HG03457 (cell line): ENCODE measurements around the gene SPTY2D1.
A peak's percentile ranks its signal among the peaks of the same experiment; 100 is the strongest.
"Not testable (repeated sequence)": the region's sequence is repeated elsewhere in the genome, so short reads cannot be mapped to it uniquely, and the experiment has no call there.

Source experiments
- ATAC-seq: cut with Tn5 transposase; IDR thresholded peaks from one replicate; pipeline ENCODE4 v1.9.1; 2021; ENCODE audit warnings: moderate number of reproducible peaks; ENCODE audit not compliant: unreplicated experiment

The SPTY2D1 gene

DNA sequence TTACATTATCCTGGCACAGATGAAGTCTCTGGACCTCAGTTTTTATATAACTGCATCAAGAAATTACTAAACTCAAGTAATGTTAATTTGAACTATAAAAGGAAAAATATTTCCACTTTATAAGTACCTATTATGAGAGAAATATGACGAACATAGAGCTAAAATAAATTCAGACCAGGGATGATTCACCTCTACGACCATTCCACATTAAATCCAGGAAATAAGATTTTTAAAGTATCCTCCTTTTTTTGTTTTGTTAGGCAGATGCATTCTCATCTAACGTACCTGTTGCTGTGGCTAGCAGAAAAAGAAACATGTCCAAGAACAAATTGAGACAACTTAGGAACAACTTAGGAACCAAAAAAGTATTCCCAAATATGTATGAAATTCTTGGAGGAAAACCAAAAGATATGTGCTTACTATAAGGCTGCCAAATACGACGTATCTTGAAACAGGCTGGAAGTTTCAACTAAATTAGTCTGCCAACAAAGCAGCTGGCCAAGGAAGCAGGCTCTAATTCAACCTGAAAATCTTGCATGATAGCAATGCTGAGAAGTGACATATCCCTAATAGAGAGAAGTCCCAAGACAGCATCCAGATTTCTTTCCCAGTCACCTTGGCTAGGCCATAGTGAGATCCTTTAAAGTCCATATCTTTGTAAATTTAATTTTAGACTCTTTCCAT, 15.7 kb downstream of the SPTY2D1 start:
- ATAC-seq = no peak

DNA sequence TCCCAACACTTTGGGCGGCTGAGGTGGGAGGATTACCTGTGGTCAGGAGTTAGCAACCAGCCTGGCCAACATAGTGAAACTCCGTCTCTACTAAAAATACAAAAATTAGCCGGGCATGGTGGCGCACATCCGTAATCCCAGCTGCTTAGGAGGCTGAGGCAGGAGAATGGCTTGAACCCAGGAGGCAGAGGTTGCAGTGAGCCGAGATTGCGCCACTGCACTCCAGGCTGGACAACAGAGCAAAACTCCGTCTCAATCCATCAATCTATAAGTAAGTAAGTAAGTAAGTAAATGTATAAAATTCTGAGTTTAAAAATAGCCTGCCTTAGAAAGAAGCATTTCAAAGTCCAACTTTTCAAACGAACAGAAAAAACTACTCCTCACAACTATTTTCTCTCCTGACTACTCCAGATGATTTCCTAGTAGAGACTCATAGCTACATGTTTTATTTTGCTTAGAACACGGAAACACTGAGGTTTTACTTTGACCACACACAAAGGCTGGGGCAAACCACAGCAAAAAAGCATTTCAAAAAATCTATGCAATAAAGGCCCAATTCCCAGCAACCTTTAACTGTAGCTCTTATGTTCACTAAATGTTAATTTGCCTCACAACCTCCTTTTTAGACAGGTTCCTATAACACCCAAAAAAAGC, 16.3 kb downstream of the SPTY2D1 start:
- ATAC-seq = no peak

DNA sequence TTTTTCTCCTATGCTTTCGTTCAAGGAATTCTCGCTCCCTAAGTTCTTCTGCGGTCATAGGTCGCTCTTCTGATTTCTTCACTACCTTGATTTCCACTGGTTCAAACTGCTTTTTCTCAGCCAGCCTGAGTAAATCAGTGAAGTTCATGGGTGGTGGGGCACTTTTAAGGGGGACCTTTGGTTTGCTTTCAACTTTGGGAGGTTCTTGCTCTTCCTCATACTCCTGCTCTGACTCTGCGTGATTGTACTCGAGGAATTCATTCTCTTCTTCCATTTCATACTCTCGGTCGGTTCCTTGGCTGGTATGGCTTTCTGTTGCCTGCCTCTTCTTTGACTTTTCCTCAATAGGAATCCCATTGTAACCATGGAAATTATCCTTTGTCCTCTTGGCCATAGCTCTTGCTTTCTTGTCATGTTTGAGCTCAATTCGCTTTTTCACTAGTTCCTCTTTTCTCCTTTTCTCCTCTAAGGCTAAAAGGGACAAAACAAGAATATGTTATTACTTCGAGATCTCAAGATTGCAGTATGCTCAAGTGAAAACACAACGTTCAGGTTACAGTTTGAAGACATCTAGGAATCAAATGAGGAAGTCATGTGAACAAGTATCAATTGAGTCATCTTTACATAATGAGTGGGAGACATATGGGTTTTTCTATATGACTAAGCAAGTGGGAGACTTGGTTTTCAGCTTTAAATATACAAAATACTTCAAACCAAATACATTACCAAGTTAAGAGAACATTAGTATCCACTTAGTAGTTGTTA, 18.3 kb downstream of the SPTY2D1 start:
- peak; percentile 81 for ATAC-seq

DNA sequence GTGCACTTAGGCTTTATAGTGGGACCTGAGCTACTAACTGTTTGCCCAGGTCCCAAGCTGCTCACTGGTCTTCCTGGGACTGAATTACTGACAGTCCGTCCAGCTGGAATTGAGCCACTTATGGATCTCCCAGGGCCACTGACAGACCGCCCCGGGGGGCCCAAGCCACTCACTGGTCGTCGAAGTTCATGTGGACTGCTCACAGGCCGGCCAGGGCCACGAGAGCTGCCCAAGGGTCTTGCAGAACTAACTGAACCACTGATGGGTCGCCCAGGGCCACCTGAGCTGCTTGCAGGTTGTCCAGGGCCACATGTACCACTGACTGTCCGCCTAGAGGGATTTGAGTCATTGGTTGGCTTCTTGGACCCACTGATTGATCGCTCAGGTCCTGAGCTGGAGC, 19.5 kb downstream of the SPTY2D1 start:
- ATAC-seq = no peak

DNA sequence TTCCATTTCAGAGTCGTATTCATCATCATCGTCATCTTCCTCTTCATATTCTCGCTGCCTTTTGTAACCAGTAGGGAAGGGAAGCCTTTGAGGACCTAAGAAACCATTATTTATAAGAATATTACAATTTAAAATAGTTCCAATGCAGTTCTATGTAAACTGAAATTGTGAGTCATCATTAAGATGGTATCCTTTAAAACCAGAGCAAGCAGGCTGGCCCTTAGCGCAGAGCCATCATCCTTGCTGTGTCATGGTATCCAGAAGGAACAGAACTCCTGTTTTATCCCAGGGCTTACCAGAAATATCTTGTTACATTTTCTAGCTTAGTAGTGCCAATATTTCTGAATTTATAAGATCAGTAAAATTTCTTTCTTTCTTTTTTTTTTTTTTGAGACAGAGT, 21.7 kb downstream of the SPTY2D1 start:
- no peak for ATAC-seq

DNA sequence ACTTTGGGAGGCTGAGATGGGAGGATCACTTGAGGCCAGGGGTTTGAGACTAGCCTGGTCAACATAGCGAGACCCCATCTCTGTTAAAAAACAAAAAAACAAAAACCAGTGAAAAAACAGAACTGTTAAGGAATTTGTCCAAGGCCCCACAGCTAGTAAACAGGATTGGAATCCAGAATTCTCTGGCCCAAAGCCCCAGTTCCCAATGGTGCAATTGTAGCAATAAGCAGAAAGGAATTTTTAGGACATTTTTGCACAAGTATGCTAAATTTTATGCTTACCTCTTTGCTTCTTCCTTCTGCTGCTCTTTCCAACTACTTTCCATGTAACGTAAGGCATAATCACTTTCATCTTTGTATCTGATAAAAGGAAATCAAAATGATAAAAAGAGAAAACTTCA, 22.9 kb downstream of the SPTY2D1 start:
- no peak for ATAC-seq

DNA sequence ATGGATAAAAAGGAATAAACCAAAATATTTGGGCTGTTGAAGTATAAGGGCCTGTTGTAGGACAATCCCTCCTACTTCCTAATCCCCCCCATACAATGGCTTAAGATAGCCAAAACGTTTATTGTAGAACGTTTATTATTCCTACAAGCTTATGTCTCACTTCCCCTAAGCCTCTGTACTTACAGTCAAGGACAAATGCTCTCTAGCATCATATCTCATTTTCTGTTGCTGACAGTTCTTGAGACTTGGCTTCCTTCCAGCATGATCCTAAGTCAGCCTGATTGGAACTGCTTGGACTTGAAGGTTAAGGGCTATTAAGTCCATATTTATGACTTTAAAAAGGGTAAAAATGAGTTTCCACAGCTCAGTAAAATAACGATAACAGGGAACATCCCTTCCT, 25.8 kb downstream of the SPTY2D1 start:
- no peak for ATAC-seq

DNA sequence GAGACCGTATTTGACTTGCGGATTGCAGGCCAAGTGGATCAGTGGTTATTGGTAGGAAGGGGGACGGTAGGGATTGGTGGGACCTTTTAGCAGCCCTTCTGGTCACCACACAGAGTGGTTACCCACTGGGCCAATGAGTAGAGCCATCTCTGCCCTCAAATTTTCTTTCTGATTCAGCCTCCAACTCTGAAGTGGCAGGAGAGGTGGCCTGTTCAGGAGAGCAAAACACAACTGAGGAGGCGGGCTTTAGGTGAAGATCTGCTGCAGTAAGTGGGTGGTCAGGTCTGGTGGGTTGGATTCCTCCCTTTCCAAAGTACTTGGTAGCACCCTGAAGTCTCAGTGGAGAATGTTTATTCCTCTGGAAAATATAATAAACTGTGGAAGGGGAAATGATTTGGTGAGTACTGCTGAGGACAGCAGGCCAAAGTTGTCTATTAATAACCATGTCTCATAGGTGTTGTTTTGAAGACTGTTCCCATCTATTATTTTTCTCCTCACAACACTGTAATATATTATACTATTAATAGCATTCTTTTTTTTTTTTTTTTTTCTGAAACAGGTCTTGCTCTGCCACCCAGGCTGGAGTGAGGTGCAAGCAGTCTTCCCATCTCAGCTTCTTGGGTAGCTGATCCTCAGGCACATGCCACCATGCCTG, 33.1 kb downstream of the SPTY2D1 start:
- ATAC-seq = no peak

DNA sequence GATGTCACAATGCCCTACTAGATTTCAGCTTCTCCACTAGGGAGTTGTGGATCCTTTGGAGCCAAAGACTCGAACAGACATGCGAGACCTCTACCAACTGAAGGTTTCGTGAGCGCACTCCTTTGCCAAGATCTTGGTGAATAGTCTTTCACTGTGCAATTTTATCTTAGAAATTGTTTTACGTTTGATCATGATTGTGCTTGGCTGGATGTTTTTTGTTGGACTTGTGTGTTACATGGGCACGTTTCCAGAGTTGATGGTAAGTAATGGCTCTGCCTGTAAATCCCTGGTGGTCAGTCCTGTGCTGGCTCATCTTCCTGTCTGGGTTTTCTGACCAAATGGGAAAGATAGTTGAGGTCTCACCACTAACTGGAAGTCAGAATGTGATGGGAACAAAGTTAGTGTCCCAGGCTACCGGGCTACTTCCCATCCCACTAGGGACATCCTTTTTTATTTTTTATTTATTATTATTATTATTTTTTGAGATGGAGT, 34.4 kb downstream of the SPTY2D1 start, which contains the start of gene MISFA:
Gene MISFA (plus strand): TSS at position 51 of the 492 bp plus-strand sequence. CDS start 140 bp downstream, at position 191.
- no peak for ATAC-seq

DNA sequence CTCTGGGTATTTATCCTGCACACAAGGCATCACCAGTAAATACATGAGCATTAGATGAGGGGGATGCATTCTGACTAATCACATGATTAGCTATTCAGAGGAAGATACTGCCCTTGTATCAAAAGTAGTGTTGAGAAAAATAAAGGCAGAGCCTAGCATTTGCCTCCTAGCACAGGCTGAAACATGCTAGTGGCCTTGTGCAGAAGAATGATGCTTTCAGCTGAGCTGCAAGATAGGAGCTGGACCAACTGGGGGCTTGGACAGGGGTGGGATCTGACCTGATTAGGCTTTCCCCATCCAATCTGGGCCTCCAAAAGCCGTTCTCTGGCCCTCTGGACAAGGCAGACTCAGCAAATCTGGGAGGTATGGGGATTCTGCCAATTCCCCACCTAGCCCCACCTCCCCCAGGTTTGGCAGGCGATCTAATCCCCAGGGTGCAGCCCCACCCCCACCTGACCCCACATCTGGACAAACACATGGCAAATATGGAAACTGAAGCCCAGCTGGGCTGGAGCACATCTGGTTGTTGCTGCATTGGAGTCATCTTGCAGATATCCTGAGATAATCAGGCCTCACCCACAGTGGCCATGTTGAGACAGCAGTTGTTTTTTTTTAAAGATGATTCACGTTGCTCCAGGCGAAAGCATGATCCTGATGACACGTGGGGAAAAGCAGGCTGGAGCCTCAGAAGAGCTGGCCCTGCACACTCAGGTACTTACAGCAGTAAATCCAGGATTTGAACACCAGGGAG, 39.0 kb downstream of the SPTY2D1 start:
- no peak for ATAC-seq

DNA sequence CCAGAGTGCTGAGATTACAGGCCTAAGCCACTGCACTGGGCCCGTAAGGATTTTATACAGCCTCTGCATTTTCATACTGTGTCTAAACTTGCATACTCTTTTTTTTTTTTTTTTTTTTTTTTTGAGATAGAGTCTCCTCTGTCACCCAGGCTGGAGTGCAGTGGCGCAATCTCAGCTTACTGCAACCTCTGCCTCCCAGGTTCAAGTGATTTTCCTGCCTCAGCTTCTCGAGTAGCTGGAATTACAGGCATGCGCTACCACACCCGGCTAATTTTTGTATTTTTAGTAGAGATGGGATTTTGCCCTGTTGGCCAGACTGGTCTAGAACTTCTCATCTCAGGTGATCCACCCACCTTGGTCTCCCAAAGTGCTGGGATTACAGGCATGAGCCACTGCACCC, 40.1 kb downstream of the SPTY2D1 start:
- ATAC-seq = not testable (repeated sequence)

DNA sequence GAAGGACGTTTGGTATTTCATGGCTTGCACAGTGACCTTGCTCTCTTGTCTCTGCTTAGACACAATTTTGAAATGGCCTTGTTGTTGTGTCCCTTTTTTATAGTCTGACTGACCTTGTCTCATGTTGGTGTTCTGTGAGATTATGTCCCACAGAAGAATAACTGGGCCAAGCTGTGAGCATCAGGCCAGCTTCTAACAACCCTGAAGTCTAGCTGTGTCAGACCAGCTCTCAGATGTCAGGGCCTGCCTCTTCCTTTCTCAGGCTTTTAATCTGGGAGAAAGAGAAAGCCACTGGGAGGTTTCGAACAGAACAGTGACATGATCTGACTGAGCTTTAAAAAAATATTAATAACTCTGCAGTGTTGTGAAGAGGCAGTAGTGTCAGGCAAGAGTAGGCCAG, 43.6 kb downstream of the SPTY2D1 start:
- ATAC-seq = no peak

DNA sequence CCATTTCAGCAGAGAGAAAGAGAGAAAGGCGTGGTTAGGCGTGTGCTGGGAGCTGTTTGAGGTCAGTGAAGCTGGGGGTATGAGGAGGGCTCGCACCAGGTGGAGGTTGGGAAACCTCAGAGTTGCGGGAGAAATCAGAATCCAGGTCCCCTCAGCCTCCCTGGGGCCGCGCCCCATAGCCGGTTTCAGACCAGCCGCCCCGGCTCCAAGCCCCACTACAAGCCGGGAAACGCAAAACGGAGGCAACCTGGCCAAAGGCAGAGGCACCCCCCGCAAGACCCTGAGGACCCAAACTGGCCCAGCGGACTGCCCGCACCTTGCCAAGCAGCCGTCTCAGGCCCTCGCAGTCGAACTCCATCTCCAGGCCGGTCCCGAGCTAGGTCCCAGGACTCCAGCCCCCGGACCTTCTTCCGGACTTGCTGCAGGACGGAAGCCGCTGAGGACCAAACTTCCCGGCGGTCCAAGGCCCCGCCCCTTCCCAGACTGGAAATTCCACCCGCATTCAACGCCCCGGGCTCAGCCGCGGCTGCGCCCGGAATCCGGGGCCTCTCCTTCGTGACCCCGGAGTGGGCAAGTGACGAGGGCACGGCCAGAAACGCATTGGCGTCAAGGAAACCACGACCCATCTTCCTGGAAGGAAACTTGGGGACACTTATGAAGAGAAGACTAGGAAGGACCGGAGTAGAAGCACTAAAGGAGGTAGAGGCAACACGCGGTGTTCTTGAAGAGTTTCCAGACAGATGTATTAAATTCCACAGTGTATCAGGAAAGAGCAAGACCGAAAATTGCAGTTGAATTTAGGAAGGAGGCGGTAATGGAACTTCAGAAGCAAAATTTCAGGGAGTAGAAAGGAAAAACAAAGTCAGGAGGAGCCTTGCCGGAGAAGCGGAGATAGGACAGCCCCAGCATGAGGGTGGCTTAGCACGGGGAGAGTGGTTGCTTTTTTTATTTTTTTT, 45.6 kb downstream of the SPTY2D1 start, which contains the start of gene UEVLD:
Gene UEVLD (minus strand): TSS at position 438 of the 956 bp plus-strand sequence. CDS start 80 bp downstream, at position 358.
- ATAC-seq = peak; percentile 56

DNA sequence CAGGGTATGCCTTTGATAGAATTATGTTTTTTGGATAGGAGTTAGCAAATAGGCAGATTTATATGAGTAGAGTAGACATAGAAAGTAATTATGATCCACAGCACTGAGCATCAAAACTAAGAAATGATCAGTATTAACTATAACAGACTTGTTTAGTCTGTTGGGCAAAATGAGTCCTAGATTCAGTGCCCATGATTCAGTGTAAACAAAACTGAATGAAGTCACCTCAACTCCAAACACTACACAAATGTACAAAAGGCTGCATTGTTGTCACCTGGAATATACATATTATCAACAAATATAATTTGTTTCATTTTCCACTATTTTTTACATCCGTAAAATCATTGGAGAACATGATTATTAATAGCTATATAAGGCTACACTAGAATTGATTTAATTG, 52.3 kb downstream of the SPTY2D1 start:
- ATAC-seq = no peak

DNA sequence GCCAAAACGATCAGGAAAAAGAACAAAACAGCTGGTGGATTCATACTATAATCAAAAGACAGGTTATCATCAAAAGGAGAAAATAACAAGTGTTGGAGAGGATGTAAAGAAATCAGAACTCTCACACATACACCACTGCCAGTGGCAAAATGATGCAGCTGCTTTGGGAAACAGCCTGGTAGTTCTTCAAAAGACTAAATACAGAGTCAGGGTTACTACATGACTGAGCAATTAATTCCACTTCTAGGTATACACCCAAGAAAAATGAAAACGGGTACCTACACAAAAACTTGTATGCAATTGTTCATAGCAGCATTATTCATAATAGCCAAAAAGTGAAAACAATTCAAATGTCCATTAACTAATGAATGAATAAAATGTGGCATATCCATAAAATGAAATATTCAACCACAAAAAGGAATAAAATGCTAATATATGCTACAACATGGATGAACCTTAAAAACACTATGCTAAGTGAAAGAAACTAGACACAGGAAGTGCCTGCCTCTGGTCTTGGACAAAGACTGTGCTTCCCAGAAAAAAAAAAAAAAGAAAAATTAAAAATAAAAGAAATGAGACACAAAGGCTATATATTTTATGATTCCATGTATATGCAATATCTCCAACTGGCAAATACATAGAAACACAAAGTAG, 53.9 kb downstream of the SPTY2D1 start:
- no peak for ATAC-seq

DNA sequence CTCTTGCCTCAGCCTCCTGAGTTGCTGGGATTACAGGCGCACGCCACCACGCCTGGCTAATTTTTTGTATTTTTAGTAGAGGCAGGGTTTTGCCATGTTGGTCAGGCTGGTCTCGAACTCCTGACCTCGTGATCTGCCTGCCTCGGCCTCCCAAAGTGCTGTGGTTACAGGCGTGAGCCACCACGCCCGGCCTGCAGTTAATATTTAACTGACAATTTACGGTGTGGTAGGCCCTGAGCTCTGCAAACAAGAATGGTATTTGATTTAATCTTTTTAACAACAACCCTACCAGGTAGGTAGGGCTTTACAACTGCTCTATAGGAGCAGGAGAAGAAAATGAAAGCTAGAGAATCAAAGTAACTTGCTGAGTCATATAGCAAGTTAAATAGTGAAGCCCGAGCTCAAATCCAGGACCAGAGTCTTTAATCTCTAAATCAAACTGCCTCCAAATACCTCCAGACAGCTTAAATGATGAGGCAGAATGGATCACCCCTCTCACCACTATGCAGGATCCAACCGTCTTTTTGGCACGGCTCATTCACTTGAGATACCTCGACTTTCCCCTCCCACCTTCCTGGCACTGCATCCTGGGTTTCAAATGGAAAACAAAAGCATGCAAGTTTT, 55.1 kb downstream of the SPTY2D1 start:
- no peak for ATAC-seq

DNA sequence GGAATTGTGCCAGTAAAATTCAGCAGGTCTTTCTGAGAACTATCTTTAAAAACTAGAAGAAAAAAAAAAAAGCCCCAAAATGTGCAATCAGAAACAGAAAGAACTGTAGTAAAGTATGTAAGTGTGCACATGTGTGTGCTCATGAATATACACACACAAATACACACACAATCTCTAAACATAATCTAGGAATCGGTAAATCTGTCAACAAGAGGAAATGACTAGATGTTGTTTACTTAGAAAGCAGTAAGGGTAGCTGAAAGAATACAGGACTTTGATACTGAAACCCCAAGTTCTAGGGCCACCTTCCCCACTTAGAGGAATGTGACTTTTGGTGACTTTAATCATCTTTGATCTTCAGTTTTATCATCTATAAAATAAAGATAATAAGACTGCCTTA, 58.8 kb downstream of the SPTY2D1 start:
- no peak for ATAC-seq

DNA sequence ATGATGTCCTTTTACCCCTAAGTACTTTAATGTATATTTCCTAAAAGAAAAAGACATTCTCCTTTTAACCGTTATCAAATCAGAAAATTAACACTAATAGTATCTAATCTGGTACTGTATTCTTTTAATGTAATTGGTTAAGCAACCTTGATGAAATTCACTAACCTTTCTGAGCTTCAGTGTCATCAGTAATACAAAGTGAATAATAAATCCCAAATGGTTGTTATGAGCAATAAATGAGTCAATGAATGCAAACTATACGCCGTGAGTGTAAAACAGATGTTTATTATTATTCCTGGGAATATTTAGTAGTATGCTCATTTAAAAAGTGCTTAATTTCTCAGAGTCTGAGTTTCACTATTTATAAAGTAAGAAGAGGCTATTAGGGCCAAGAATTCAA, 67.1 kb downstream of the SPTY2D1 start:
- ATAC-seq = no peak
